Body of pancreas (tissue), 4 donors: ENCODE results near the gene SPRYD3. TPM values are rescaled to one million over a fixed set of nuclear protein-coding genes. Genes with fewer than 3 reads are reported as not detected.
A peak's percentile ranks its signal among the peaks of the same experiment; 100 is the strongest.

Experiments
- ATAC-seq: fragments of 150-250 bp; one replicate; pipeline ENCODE4 v1.9.1; 2016
- DNase-seq, 4 donors: peaks; one replicate each; pipeline ENCODE4 v3.0.0-alpha.2; 2019
- H3K27ac ChIP-seq, 4 donors: fragments of 200-600 bp; sonication (generic); 1 replicate in 3 of 4; 2 replicates in 1 of 4; pipeline versions ENCODE4 v1.5.1 to v1.6.1; 2016 to 2019; ENCODE audit warnings: mild to moderate bottlenecking in 1 of 4, mixed read lengths in 1 of 4, moderate library complexity in 1 of 4
- H3K27me3 ChIP-seq, 2 donors: fragments of 200-600 bp; sonication (generic); one replicate each; pipeline ENCODE4 v1.6.0; 2016; ENCODE audit warnings: mild to moderate bottlenecking in 1 of 2
- H3K36me3 ChIP-seq, 2 donors: fragments of 200-600 bp; sonication (generic); replicated peaks in 1 of 2; 2 replicates each; pipeline ENCODE4 v1.5.1; 2016; ENCODE audit warnings: low read depth in 2 of 2; ENCODE audit not compliant: insufficient read depth in 1 of 2
- H3K4me1 ChIP-seq: fragments of 200-600 bp; sonication (generic); one replicate; pipeline ENCODE4 v1.6.0; 2016
- H3K4me3 ChIP-seq, 2 donors: fragments of 200-600 bp; sonication (generic); 1 replicate in 1 of 2; 2 replicates in 1 of 2; pipeline ENCODE4 v1.5.1; 2016 to 2019
- H3K9me3 ChIP-seq, 3 donors: fragments of 200-600 bp; sonication (generic); 1 replicate in 2 of 3; 2 replicates in 1 of 3; pipeline ENCODE4 v1.5.1; 2016
- POLR2A ChIP-seq, 3 donors: fragments of 450-650 bp; IDR thresholded peaks; one replicate each; pipeline ENCODE4 v1.6.1; 2016; ENCODE audit warnings: antibody characterized with exemption in 3 of 3, mild to moderate bottlenecking in 2 of 3
- WGBS, 2 donors: methylation state at CpG; one replicate each; pipeline ENCODE4 v1.1.5; 2017; 5-methylcytosine and 5-hydroxymethylcytosine counted together
- intact Hi-C: fragments of 100-400 bp; cut with DNase I; formaldehyde crosslinking; loops from one replicate; pipeline ENCODE4 v1.15.1; 2023
- total RNA-seq, 2 donors: library from RNA; depleted of rRNA; stranded (reverse); fragments of >200 nt; gene quantifications; one replicate each; pipeline ENCODE4 v1.1.0, GENCODE V29; 2016
- TF ChIP-seq, protein P1 (sequence below), 7 experiments: fragments of 450-650 bp in 4 of 7; fragments of 200-600 bp in 3 of 7; sonication (generic) in 3 of 7; IDR thresholded peaks; one replicate each; pipeline ENCODE4 v1.5.1; 2016 to 2019; ENCODE audit warnings: antibody characterized with exemption in 7 of 7

The SPRYD3 gene
- total RNA-seq, 2 donors from 2014 or later: 35.3 to 59.3 TPM

GRCh38 chr12:53053218-53054111 lies 25.7 kb downstream of the SPRYD3 start:
- Histone ChIP-seq H3K27ac (peak overlapping the region; percentile 95 to 99 (median 98)), H3K27me3 (no peaks in the 10 kb centered on the region), H3K36me3 (no peaks in the 10 kb centered on the region), H3K9me3 (no peaks in the 10 kb centered on the region), H3K4me1 (peaks cover 69% of the 10 kb centered on the region), H3K4me3 (peak overlapping the region; percentile 16 to 26)
- WGBS, 2 donors: 10 to 14% methylated on average over 7 to 16 of the region's 16 CpGs
- peak; percentile 81 to 86 (median 84) for DNase-seq
- intact Hi-C loops: no loop called here
- ATAC-seq: peak; percentile 51
- no peak for TF ChIP-seq POLR2A (IDR thresholded peaks at IDR 0.05)
- TF ChIP-seq, protein P1, sequence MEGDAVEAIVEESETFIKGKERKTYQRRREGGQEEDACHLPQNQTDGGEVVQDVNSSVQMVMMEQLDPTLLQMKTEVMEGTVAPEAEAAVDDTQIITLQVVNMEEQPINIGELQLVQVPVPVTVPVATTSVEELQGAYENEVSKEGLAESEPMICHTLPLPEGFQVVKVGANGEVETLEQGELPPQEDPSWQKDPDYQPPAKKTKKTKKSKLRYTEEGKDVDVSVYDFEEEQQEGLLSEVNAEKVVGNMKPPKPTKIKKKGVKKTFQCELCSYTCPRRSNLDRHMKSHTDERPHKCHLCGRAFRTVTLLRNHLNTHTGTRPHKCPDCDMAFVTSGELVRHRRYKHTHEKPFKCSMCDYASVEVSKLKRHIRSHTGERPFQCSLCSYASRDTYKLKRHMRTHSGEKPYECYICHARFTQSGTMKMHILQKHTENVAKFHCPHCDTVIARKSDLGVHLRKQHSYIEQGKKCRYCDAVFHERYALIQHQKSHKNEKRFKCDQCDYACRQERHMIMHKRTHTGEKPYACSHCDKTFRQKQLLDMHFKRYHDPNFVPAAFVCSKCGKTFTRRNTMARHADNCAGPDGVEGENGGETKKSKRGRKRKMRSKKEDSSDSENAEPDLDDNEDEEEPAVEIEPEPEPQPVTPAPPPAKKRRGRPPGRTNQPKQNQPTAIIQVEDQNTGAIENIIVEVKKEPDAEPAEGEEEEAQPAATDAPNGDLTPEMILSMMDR (IDR thresholded peaks at IDR 0.05): peak; percentile 44 to 91 (median 82)

- intact Hi-C loops: no loop called here
- WGBS, 2 donors: 21 to 35% methylated on average over 4 to 11 of the region's 11 CpGs
Observed at GRCh38 chr12:53052419-53053217, 26.6 kb downstream of the SPRYD3 start.

GRCh38 chr12:53051881-53052412 lies 27.2 kb downstream of the SPRYD3 start:
- TF ChIP-seq POLR2A (IDR thresholded peaks at IDR 0.05): no peak
- TF ChIP-seq, protein P1 (IDR thresholded peaks at IDR 0.05): no peak
- ATAC-seq (no peak), DNase-seq (peak in 1 of 4 donors; percentile 14)
- intact Hi-C loops: no loop called here
- H3K4me1 ChIP-seq: peaks cover 79% of the 10 kb centered on the region
- H3K27ac ChIP-seq: peak overlapping the region; percentile 95 to 99 (median 98)
- H3K9me3 ChIP-seq: no peaks in the 10 kb centered on the region
- no peaks in the 10 kb centered on the region for H3K27me3 ChIP-seq
- no peaks in the 10 kb centered on the region for H3K36me3 ChIP-seq
- H3K4me3 ChIP-seq: no peak overlapping the region
- 18 to 22% methylated on average over 4 to 7 of the region's 7 CpGs for WGBS, 2 donors

More at GRCh38 chr12:53052419-53053217, 26.6 kb downstream of the SPRYD3 start:
- H3K27ac ChIP-seq: peak overlapping the region; percentile 95 to 99 (median 98)
- H3K4me1 ChIP-seq: peaks cover 77% of the 10 kb centered on the region
- ATAC-seq (peak; percentile 29), DNase-seq (peak; percentile 91 to 95 (median 94))
- no peaks in the 10 kb centered on the region for H3K36me3 ChIP-seq
- no peak overlapping the region for H3K4me3 ChIP-seq
- TF ChIP-seq, protein P1 (IDR thresholded peaks at IDR 0.05): no peak
- peak in 1 of 3 donors; percentile 33 for TF ChIP-seq POLR2A (IDR thresholded peaks at IDR 0.05)
- no peaks in the 10 kb centered on the region for H3K9me3 ChIP-seq
- H3K27me3 ChIP-seq: no peaks in the 10 kb centered on the region

- H3K27ac ChIP-seq: peak overlapping the region; percentile 95 to 99 (median 98)
- H3K9me3 ChIP-seq: no peaks in the 10 kb centered on the region
- DNase-seq (peak; percentile 55 to 81 (median 74)), ATAC-seq (no peak)
- intact Hi-C loops: no loop called here
- 13 to 16% methylated on average over 10 to 11 of the region's 11 CpGs for WGBS, 2 donors
- H3K4me3 ChIP-seq: no peak overlapping the region
- H3K27me3 ChIP-seq: no peaks in the 10 kb centered on the region
- no peaks in the 10 kb centered on the region for H3K36me3 ChIP-seq
- TF ChIP-seq, protein P1 (IDR thresholded peaks at IDR 0.05): peak in 3 of 7 experiments; percentile 34 to 37 (median 35)
- TF ChIP-seq POLR2A (IDR thresholded peaks at IDR 0.05): peak; percentile 27 to 46 (median 42)
- H3K4me1 ChIP-seq: peaks cover 83% of the 10 kb centered on the region
Observed at GRCh38 chr12:53051058-53051880, 27.9 kb downstream of the SPRYD3 start.
